WERI-Rb-1 (cell line): ENCODE results near the gene SECTM1.

Experiments
- DNase-seq: peaks from one replicate; pipeline ENCODE4 v3.0.0-alpha.2; 2020
- H3K27ac ChIP-seq: fragments of 250-450 bp; sonication (Bioruptor Pico); 2 replicates; pipeline ENCODE4 v1.5.1; 2020; ENCODE audit warnings: mild to moderate bottlenecking, moderate library complexity
- H3K27me3 ChIP-seq: fragments of 250-450 bp; sonication (Bioruptor Pico); 2 replicates; pipeline ENCODE4 v1.5.1; 2021; ENCODE audit warnings: mild to moderate bottlenecking, low read depth, moderate library complexity; ENCODE audit not compliant: insufficient read depth, severe bottlenecking
- H3K36me3 ChIP-seq: fragments of 250-450 bp; sonication (Bioruptor Pico); 2 replicates; pipeline ENCODE4 v1.5.1; 2020; ENCODE audit warnings: mild to moderate bottlenecking, moderate library complexity
- H3K4me3 ChIP-seq: 2 replicates; pipeline ENCODE4 v1.5.1; 2011; ENCODE audit warnings: low read depth, mild to moderate bottlenecking, control low read depth, low read length
- H3K9me3 ChIP-seq: fragments of 250-450 bp; sonication (Bioruptor Pico); 2 replicates; pipeline ENCODE4 v1.5.1; 2021; ENCODE audit warnings: mild to moderate bottlenecking, moderate library complexity; ENCODE audit not compliant: severe bottlenecking
- TF ChIP-seq, protein P1 (sequence below): IDR thresholded peaks from 2 replicates; pipeline ENCODE4 v1.5.1; 2011; ENCODE audit warnings: low read depth, mild to moderate bottlenecking, control low read depth, inconsistent platforms, low read length

Gene SECTM1

DNA sequence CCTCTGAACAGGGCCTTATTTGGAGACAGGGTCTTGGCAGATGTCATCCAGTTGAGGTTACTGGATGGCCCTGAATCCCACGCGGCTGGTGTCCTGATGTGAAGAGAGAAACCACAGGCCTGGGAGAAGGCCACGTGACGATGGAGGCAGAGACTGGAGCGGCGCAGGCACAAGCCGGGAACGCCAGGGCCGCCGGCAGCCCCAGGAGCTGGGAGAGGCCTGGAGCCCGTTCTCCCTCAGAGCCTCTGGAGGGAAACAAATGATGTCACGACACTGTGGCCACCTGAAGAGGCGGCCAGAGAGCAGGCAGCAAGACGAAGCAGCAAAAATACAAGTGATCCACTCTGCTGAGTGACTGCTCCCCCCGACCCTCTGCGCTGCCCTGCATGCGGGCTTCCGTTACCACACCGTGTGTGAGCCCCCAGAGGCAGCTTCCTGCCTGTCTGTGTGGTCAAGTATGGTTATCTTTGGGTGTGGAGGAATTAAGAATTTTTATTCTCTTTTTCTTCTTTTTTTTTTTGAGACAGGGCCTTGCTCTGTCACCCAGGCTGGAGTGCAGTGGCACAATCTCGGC, 27.8 kb downstream of the SECTM1 start:
- Histone ChIP-seq H3K27me3 (no peaks in the 10 kb centered on the region), H3K9me3 (no peaks in the 10 kb centered on the region), H3K36me3 (no peaks in the 10 kb centered on the region), H3K4me3 (no peak overlapping the region), H3K27ac (peak overlapping the region; percentile 72; the same call in 1 of the 2 replicates)
- TF ChIP-seq, protein P1, sequence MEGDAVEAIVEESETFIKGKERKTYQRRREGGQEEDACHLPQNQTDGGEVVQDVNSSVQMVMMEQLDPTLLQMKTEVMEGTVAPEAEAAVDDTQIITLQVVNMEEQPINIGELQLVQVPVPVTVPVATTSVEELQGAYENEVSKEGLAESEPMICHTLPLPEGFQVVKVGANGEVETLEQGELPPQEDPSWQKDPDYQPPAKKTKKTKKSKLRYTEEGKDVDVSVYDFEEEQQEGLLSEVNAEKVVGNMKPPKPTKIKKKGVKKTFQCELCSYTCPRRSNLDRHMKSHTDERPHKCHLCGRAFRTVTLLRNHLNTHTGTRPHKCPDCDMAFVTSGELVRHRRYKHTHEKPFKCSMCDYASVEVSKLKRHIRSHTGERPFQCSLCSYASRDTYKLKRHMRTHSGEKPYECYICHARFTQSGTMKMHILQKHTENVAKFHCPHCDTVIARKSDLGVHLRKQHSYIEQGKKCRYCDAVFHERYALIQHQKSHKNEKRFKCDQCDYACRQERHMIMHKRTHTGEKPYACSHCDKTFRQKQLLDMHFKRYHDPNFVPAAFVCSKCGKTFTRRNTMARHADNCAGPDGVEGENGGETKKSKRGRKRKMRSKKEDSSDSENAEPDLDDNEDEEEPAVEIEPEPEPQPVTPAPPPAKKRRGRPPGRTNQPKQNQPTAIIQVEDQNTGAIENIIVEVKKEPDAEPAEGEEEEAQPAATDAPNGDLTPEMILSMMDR, result no peak
- DNase-seq, result no peak

DNA sequence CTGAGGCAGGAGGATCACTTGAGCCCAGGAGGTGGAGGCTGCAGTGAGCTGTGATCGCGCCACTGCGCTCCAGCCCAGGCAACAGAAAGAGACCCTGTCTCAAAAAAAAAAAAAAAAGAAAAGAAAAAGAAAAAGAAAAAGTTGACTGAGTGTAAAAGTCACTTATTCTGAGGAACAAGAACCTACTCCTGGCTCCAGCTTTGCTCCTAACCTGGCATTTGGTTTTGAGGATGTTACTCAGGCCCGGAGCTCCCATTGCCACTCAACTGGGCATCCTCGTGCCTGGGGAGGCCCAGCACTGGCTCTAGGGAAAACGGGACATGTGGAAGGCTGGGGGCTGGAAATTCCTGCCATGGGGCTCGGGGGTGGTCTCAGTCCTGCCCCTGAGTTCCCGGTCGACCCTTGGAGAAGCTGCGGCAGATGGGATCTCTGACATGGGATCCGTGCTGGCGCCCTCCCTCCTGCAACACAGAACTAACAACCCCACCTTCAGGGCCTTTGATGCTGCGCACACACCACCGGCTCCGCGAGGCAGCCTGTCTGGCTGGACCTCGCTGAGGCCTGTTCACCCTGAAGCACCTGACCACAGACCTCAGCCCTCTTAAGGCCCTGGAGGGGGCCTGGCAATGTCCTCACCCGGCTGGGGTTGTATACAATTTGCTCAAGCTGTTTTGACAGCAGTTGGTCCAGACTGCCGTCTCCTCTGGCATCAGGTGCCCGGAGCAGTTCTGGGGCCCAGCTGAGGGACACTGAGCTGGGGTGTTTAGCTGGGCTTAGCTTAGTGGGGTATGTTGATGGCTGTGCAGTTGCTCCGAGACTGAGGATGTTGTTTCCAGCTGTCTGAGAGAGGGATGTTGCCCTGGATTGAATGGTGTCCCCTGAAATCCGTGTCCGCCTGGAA, 28.5 kb downstream of the SECTM1 start:
- no peaks in the 10 kb centered on the region for H3K27me3 ChIP-seq
- H3K9me3 ChIP-seq, result no peaks in the 10 kb centered on the region
- no peaks in the 10 kb centered on the region for H3K36me3 ChIP-seq
- H3K4me3 ChIP-seq, result no peak overlapping the region
- DNase-seq, result peak; percentile 82
- peak overlapping the region; percentile 72 for H3K27ac ChIP-seq
- TF ChIP-seq, protein P1, result peak; percentile 43; the same call in 1 of the 2 replicates

DNA sequence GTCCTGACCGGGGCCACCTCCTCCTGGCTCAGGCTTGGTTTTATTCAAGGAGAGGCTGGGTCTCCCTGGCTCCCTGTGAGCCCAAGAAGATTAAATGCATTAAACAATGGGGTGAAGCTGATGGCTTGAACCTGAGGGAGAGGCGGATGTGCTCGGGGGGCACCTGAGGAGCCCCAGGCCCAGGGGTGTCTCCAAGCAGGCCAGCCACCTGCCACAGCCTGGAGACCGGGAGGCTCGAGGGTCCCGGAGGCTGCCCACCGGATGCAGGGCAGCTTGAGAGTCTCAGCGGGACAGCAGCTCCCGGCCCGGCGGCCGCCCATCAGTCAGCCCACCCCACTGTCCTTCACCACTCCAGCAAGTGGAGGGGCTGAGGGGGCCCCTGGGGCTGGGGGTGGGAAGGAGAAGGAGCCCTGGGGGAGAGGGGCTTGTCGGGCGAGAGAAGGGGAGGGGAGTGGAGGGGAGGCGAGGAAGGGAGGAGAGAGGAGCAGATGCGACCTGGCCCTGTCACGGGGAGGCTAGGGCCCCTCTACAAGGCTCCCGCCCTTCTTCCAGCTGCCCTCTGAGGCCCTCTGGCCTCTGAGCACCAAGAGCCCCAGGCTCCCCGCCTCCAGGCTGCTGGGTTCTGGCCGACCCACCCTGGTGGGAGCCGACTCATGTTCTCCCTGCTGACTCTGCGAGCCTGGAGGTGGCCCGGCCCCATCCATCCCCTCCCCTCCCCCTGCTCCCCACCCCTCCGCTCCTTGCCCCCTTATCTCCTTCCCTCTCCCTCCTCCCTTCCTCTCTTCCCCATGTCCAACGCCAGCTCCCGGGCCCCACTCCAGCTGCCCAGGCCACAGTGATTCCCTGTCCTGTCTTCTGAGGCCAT, 29.4 kb downstream of the SECTM1 start:
- H3K9me3 ChIP-seq, result no peaks in the 10 kb centered on the region
- H3K27me3 ChIP-seq, result no peaks in the 10 kb centered on the region
- H3K27ac ChIP-seq, result peak overlapping the region; percentile 72
- no peak for DNase-seq
- H3K4me3 ChIP-seq, result no peak overlapping the region
- H3K36me3 ChIP-seq, result no peaks in the 10 kb centered on the region
- TF ChIP-seq, protein P1, result no peak

DNA sequence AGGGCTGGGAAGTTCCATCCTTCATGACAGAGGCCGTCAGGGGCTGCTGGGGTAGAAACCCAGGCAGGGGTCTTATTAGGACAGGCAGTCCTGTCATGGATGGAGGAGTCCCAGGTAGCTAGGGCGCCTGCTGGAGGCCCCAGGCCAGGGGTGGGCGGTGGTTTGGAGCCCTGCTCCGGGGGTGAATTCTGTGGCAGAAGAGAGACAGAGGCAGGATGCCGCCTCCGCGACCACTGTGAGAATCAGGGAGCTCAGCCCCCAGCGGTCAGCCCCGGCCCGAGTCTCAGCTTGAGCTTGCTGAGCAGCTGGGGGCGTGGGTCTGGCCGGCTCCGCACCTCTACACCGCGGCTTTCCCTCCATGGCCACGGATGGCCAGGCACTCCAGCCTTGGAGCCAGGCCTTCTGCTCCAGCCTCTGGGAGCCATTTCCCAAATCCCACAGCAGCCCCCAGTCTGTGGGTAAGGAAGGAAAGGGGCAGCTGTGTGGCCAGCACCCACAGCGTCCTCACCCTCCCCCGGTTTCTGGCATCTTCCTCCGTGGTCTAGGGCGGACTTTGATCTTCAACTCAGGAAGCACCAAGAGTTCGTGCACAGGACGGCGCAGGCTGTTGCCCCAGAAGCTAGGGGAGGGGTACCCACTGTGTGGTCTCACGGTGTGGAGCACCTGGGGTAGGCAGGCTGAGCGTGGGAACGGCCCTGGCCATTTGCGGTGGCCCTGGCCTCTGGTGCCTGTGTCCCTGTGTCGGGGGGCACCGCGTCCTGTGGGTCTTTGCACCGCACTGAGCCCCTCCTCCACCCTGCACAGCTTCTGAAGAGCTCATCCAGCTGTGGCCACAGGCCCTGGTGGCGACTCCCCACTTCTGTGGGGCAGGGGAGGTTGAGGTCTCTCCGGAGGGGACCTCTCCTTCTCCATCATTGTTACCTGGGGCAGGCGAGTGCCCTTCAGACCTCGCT, 30.3 kb downstream of the SECTM1 start:
- Histone ChIP-seq H3K27ac (peak overlapping the region; percentile 3), H3K27me3 (no peaks in the 10 kb centered on the region), H3K4me3 (no peak overlapping the region), H3K36me3 (no peaks in the 10 kb centered on the region), H3K9me3 (no peaks in the 10 kb centered on the region)
- TF ChIP-seq, protein P1, result no peak
- DNase-seq, result no peak

DNA sequence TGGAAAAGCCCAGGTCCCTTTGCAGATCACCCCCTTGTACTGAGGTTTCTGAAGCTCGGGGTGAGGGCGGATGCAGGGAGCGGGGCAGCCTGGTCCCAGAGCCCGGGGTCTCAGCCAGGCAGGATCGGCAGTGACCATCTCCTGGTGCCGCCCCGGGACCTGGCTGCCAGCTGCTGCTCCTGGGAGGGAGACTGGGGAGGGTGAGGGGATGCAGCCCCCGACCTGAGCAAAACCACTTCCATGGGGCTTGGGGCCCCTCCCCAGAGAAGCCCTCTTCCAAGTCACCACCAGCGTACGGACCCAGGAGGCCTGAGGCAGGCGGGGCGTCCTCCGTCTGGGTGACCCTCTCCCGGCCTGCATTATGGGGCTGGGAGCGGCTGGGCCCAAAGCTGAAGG, 31.0 kb downstream of the SECTM1 start:
- Histone ChIP-seq H3K36me3 (no peaks in the 10 kb centered on the region), H3K4me3 (no peak overlapping the region), H3K27me3 (no peaks in the 10 kb centered on the region), H3K9me3 (no peaks in the 10 kb centered on the region), H3K27ac (peak overlapping the region; percentile 2; the same call in 1 of the 2 replicates)
- DNase-seq, result no peak
- TF ChIP-seq, protein P1, result no peak
